Measurements from ENCODE around the gene SLC20A1. TPM values are rescaled to one million over a fixed set of nuclear protein-coding genes. Genes with fewer than 3 reads are reported as not detected.
"Not testable (repeated sequence)": the region's sequence is repeated elsewhere in the genome, so short reads cannot be mapped to it uniquely, and the experiment has no call there.

Gene SLC20A1
- polyA plus RNA-seq, 2 donors = 10.1 to 10.4 TPM

GRCh38 chr2:112607680-112608438 is 37.9 kb upstream of the SLC20A1 start:
- no peak overlapping the region for H3K27ac ChIP-seq (ENCODE audit: low read depth in 2 of 2, low read length in 1 of 2)
- WGBS, 2 donors = 80% methylated on average over 8 of the region's 8 CpGs
- no peaks in the 10 kb centered on the region for H3K27me3 ChIP-seq (ENCODE audit: control insufficient read depth in 1 of 2, insufficient read depth in 2 of 2, low read length in 2 of 2)

GRCh38 chr2:112609320-112609719 is 36.4 kb upstream of the SLC20A1 start:
- not testable (repeated sequence) for H3K4me1 ChIP-seq (ENCODE audit: control insufficient read depth in 2 of 2, insufficient read depth in 2 of 2, low read length in 1 of 2); H3K4me3 ChIP-seq (ENCODE audit: low read depth in 1 of 2, low read length in 2 of 2); H3K9me3 ChIP-seq (ENCODE audit: control insufficient read depth in 2 of 2, insufficient read depth in 1 of 2, low read depth in 1 of 2, low read length in 1 of 2); H3K27me3 ChIP-seq (ENCODE audit: control insufficient read depth in 1 of 2, insufficient read depth in 2 of 2, low read length in 2 of 2); H3K27ac ChIP-seq (ENCODE audit: low read depth in 2 of 2, low read length in 1 of 2); H3K36me3 ChIP-seq (ENCODE audit: control insufficient read depth in 2 of 2, insufficient read depth in 2 of 2, low read length in 1 of 2)
- 87 to 93% methylated on average over 4 of the region's 4 CpGs for WGBS, 2 donors

More at GRCh38 chr2:112607680-112608438, 37.9 kb upstream of the SLC20A1 start:
- no peaks in the 10 kb centered on the region for H3K9me3 ChIP-seq (ENCODE audit: control insufficient read depth in 2 of 2, insufficient read depth in 1 of 2, low read depth in 1 of 2, low read length in 1 of 2)
- H3K4me1 ChIP-seq (ENCODE audit: control insufficient read depth in 2 of 2, insufficient read depth in 2 of 2, low read length in 1 of 2) = no peaks in the 10 kb centered on the region
- no peaks in the 10 kb centered on the region for H3K36me3 ChIP-seq (ENCODE audit: control insufficient read depth in 2 of 2, insufficient read depth in 2 of 2, low read length in 1 of 2)
- no peak overlapping the region for H3K4me3 ChIP-seq (ENCODE audit: low read depth in 1 of 2, low read length in 2 of 2)

- not testable (repeated sequence) for H3K4me1 ChIP-seq (ENCODE audit: control insufficient read depth in 2 of 2, insufficient read depth in 2 of 2, low read length in 1 of 2); H3K27ac ChIP-seq (ENCODE audit: low read depth in 2 of 2, low read length in 1 of 2); H3K9me3 ChIP-seq (ENCODE audit: control insufficient read depth in 2 of 2, insufficient read depth in 1 of 2, low read depth in 1 of 2, low read length in 1 of 2); H3K4me3 ChIP-seq (ENCODE audit: low read depth in 1 of 2, low read length in 2 of 2); H3K36me3 ChIP-seq (ENCODE audit: control insufficient read depth in 2 of 2, insufficient read depth in 2 of 2, low read length in 1 of 2); H3K27me3 ChIP-seq (ENCODE audit: control insufficient read depth in 1 of 2, insufficient read depth in 2 of 2, low read length in 2 of 2)
- WGBS, 2 donors = 58 to 62% methylated on average over 1 of the region's 1 CpG
These were observed 33.5 kb upstream of the SLC20A1 start for GRCh38 chr2:112612283-112612682.

GRCh38 chr2:112614201-112614840 is 31.4 kb upstream of the SLC20A1 start:
- H3K9me3 ChIP-seq (ENCODE audit: control insufficient read depth in 2 of 2, insufficient read depth in 1 of 2, low read depth in 1 of 2, low read length in 1 of 2) = no peaks in the 10 kb centered on the region
- no peak overlapping the region for H3K27ac ChIP-seq (ENCODE audit: low read depth in 2 of 2, low read length in 1 of 2)
- no peaks in the 10 kb centered on the region for H3K4me1 ChIP-seq (ENCODE audit: control insufficient read depth in 2 of 2, insufficient read depth in 2 of 2, low read length in 1 of 2)
- no peak overlapping the region for H3K4me3 ChIP-seq (ENCODE audit: low read depth in 1 of 2, low read length in 2 of 2)
- no peaks in the 10 kb centered on the region for H3K27me3 ChIP-seq (ENCODE audit: control insufficient read depth in 1 of 2, insufficient read depth in 2 of 2, low read length in 2 of 2)
- WGBS, 2 donors = 73 to 76% methylated on average over 13 of the region's 13 CpGs
- no peaks in the 10 kb centered on the region for H3K36me3 ChIP-seq (ENCODE audit: control insufficient read depth in 2 of 2, insufficient read depth in 2 of 2, low read length in 1 of 2)

GRCh38 chr2:112615051-112615450 is 30.7 kb upstream of the SLC20A1 start:
- Histone ChIP-seq H3K36me3 (ENCODE audit: control insufficient read depth in 2 of 2, insufficient read depth in 2 of 2, low read length in 1 of 2) (no peaks in the 10 kb centered on the region), H3K27me3 (ENCODE audit: control insufficient read depth in 1 of 2, insufficient read depth in 2 of 2, low read length in 2 of 2) (no peaks in the 10 kb centered on the region), H3K4me3 (ENCODE audit: low read depth in 1 of 2, low read length in 2 of 2) (no peak overlapping the region), H3K27ac (ENCODE audit: low read depth in 2 of 2, low read length in 1 of 2) (no peak overlapping the region), H3K9me3 (ENCODE audit: control insufficient read depth in 2 of 2, insufficient read depth in 1 of 2, low read depth in 1 of 2, low read length in 1 of 2) (no peaks in the 10 kb centered on the region), H3K4me1 (ENCODE audit: control insufficient read depth in 2 of 2, insufficient read depth in 2 of 2, low read length in 1 of 2) (no peaks in the 10 kb centered on the region)
- WGBS, 2 donors = 96 to 97% methylated on average over 8 of the region's 8 CpGs

- H3K9me3 ChIP-seq (ENCODE audit: control insufficient read depth in 2 of 2, insufficient read depth in 1 of 2, low read depth in 1 of 2, low read length in 1 of 2); H3K4me1 ChIP-seq (ENCODE audit: control insufficient read depth in 2 of 2, insufficient read depth in 2 of 2, low read length in 1 of 2); H3K4me3 ChIP-seq (ENCODE audit: low read depth in 1 of 2, low read length in 2 of 2); H3K27me3 ChIP-seq (ENCODE audit: control insufficient read depth in 1 of 2, insufficient read depth in 2 of 2, low read length in 2 of 2); H3K36me3 ChIP-seq (ENCODE audit: control insufficient read depth in 2 of 2, insufficient read depth in 2 of 2, low read length in 1 of 2); H3K27ac ChIP-seq (ENCODE audit: low read depth in 2 of 2, low read length in 1 of 2): not testable (repeated sequence)
- WGBS, 2 donors = 88 to 95% methylated on average over 2 of the region's 2 CpGs
These were observed 29.9 kb upstream of the SLC20A1 start for GRCh38 chr2:112615798-112616197.

- Histone ChIP-seq H3K4me1 (ENCODE audit: control insufficient read depth in 2 of 2, insufficient read depth in 2 of 2, low read length in 1 of 2) (no peaks in the 10 kb centered on the region), H3K27me3 (ENCODE audit: control insufficient read depth in 1 of 2, insufficient read depth in 2 of 2, low read length in 2 of 2) (no peaks in the 10 kb centered on the region), H3K4me3 (ENCODE audit: low read depth in 1 of 2, low read length in 2 of 2) (no peak overlapping the region), H3K27ac (ENCODE audit: low read depth in 2 of 2, low read length in 1 of 2) (no peak overlapping the region), H3K36me3 (ENCODE audit: control insufficient read depth in 2 of 2, insufficient read depth in 2 of 2, low read length in 1 of 2) (no peaks in the 10 kb centered on the region), H3K9me3 (ENCODE audit: control insufficient read depth in 2 of 2, insufficient read depth in 1 of 2, low read depth in 1 of 2, low read length in 1 of 2) (no peaks in the 10 kb centered on the region)
- 78 to 84% methylated on average over 6 of the region's 6 CpGs for WGBS, 2 donors
These were observed 27.4 kb upstream of the SLC20A1 start for GRCh38 chr2:112618383-112618782.

- Histone ChIP-seq H3K4me1 (ENCODE audit: control insufficient read depth in 2 of 2, insufficient read depth in 2 of 2, low read length in 1 of 2) (peaks cover 0 to 5% of the 10 kb centered on the region in 2 donors), H3K27me3 (ENCODE audit: control insufficient read depth in 1 of 2, insufficient read depth in 2 of 2, low read length in 2 of 2) (no peaks in the 10 kb centered on the region), H3K36me3 (ENCODE audit: control insufficient read depth in 2 of 2, insufficient read depth in 2 of 2, low read length in 1 of 2) (no peaks in the 10 kb centered on the region), H3K9me3 (ENCODE audit: control insufficient read depth in 2 of 2, insufficient read depth in 1 of 2, low read depth in 1 of 2, low read length in 1 of 2) (no peaks in the 10 kb centered on the region), H3K27ac (ENCODE audit: low read depth in 2 of 2, low read length in 1 of 2) (peak overlapping the region; percentile 6 to 65), H3K4me3 (ENCODE audit: low read depth in 1 of 2, low read length in 2 of 2) (no peak overlapping the region)
- WGBS, 2 donors = 77 to 85% methylated on average over 22 of the region's 22 CpGs
These were observed 23.8 kb upstream of the SLC20A1 start for GRCh38 chr2:112621790-112622527.

- H3K27me3 ChIP-seq (ENCODE audit: control insufficient read depth in 1 of 2, insufficient read depth in 2 of 2, low read length in 2 of 2) = no peaks in the 10 kb centered on the region
- no peak overlapping the region for H3K4me3 ChIP-seq (ENCODE audit: low read depth in 1 of 2, low read length in 2 of 2)
- no peaks in the 10 kb centered on the region for H3K36me3 ChIP-seq (ENCODE audit: control insufficient read depth in 2 of 2, insufficient read depth in 2 of 2, low read length in 1 of 2)
- H3K9me3 ChIP-seq (ENCODE audit: control insufficient read depth in 2 of 2, insufficient read depth in 1 of 2, low read depth in 1 of 2, low read length in 1 of 2) = no peaks in the 10 kb centered on the region
- WGBS, 2 donors = 28 to 32% methylated on average over 3 of the region's 3 CpGs
- H3K4me1 ChIP-seq (ENCODE audit: control insufficient read depth in 2 of 2, insufficient read depth in 2 of 2, low read length in 1 of 2) = peaks cover 0 to 7% of the 10 kb centered on the region in 2 donors
- peak overlapping the region in 1 of 2 donors; percentile 65 for H3K27ac ChIP-seq (ENCODE audit: low read depth in 2 of 2, low read length in 1 of 2)
These were observed 23.2 kb upstream of the SLC20A1 start for GRCh38 chr2:112622528-112622849.

Data from esophagus (tissue), 2 donors.